ENCODE measurements around the gene YY1.
"Not testable (repeated sequence)": the region's sequence is repeated elsewhere in the genome, so short reads cannot be mapped to it uniquely, and the experiment has no call there.

The YY1 gene

DNA sequence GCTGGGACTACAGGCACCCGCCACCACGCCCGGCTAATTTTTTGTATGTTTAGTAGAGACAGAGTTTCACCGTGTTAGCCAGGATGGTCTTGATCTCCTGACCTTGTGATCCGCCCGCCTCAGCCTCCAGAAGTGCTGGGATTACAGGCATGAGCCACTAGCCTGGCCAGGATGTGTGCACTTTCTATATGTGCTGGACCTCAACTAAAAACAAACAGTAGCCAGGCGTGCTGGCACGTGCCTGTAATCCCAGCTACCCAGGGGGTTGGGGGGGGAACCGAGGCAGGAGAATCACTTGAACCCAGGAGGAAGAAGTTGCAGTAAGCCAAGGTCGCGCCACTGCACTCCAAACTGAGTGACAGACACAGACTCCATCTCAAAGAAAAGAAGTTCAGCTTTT, 57.8 kb downstream of the YY1 start:
- not testable (repeated sequence) for DNase-seq (ENCODE audit: low read depth)

DNA sequence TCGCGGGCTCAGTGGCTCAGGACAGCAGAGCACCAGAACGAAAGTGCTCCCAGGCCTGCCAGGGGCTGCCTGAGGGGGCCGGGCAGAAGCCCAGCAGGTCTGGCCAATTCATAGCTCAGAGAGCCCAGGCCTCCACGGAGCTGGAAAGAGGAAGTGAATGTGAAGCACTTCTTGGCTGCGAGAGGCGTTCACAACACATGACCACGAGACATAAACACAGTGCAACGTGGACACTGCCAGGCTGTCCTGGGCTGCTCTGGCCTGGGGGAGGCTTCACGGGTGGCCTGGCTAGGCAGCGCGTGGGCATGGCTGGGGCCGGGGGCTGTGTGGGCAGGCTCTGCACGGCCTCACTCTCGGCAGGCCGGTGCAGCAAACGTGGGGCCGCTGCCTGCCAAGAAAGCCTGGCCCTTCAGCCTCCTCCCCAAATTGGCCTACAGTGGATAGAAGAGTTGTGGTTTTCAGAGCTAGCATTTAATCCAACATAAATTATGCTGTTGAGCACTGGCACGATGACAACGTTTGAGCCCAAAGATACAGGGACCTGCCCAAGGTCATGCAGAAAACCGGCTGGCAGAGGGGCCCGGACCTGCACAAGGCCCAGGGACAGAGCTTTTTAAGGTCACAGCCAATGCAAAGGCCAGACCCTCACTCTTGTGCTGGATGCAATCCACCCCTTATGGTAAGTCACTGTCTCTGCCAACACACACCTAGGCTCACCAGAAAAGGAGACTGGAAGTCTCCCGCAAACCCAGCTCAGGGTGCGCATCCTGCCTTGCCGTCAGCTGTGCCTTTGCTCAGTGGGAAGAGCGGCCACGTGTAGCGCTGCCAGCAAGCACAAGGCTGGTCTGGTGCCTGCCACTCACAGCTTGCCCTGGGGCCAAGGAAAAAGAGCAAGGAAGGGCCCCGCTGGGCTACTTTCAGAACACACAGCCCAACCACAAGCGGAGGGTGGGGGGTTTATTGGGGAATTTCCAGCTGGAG, 58.7 kb downstream of the YY1 start:
- no peak for DNase-seq (ENCODE audit: low read depth)

DNA sequence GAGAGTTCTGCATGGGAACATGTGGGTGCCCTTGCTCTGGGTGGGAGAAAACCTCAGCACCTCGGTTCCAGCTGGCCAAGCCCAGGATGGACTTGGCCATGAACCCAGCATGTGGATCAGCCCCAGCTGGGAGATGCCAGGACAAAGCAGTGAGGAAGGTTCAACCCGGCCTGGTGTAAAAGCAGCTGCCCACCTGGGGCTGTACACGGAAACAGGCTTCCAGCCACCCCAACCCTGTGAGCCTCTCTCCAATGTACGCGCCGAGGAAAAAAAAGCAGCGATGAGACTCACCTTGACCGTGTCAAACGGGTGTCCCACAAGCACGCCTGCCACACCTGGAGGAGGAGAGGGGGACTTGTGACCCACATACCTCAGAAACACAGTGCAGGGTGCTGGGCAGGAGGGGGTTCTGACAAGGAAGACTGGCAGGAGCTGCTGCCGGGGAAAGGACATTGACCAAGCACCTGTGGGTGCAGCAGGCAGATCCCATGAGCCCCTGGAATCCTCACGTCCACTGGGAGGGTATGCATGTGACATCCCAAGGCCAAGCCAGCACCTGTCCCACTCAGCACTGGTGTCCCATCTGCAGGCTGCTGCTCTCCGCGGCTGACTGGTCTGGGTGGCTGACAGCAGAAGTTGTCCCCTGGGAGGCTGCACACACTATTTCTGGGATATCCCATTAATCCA, 59.8 kb downstream of the YY1 start:
- DNase-seq (ENCODE audit: low read depth): no peak

DNA sequence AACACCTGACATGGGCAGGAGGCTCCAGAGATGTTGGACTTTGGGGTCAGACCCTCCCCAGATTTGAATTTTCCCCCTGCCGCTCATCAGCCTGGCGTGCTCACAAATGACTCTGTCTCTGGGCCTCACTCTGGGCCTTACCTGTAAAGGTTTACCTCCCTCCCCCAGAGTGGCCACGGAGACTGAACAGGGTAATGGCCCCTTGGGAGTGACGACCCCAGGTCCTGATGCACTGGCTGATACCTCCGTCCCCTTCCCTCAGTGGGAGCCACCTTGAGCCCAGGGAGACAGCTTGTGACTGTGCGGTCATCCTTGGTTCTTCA, 60.3 kb downstream of the YY1 start:
- no peak for DNase-seq (ENCODE audit: low read depth)

DNA sequence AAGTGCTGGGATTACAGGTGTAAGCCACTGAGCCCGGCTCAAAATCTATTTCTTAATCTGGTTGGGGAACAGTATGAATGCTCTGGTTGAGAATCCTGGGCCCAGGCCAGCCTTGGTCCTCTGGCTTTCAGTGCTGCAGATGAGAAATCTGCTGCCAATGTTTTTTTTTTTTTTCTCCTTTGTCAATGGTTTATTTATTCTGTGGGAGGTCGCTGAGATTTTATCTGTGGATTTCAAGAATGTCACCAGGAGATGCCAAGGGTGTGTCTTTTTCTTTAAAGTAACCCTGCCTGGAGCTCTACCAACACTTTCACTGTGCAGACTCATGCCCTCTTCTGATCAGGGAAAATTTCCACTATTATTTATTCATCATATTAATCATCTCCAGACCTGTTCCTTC, 63.7 kb downstream of the YY1 start:
- no peak for DNase-seq (ENCODE audit: low read depth)

DNA sequence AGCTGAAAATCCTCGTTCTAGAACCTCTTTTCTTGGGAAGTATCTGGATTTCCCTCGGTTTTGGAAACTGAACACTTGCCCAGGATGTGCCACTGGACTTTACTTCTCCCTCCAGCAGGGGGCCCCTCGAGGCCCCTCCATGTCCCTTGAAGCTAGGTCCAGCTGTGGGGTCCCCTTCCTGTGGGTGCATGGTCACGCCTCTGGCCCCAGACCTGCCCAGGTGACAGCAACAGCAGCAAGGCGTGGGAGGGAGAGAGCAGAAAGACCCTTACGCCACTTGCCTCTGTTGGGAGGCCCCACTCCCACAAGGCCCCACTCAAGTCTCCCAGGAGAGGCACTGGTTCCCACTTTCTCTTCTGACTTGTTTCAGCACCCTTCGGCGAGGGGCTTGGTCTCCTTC, 64.2 kb downstream of the YY1 start:
- no peak for DNase-seq (ENCODE audit: low read depth)

DNA sequence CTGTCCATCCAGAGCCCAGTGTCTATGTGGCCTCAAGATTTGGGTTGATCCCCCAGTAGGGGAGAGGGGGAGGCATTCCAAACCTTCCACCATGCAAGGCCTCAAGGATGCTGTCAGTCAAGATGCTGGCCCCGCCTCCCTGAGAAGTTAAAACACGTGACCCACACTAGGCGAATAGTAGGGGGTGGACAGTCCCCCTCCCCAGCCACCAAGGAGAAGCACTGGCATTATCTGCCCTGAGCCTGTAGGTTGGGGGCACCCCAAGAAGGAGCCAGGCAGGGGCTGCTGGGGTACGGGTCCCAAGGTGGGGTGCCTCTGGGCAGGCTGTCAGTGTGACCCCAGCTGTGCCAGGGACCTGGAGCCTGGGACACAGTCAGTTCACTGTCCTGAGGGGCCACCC, 65.0 kb downstream of the YY1 start:
- no peak for DNase-seq (ENCODE audit: low read depth)

DNA sequence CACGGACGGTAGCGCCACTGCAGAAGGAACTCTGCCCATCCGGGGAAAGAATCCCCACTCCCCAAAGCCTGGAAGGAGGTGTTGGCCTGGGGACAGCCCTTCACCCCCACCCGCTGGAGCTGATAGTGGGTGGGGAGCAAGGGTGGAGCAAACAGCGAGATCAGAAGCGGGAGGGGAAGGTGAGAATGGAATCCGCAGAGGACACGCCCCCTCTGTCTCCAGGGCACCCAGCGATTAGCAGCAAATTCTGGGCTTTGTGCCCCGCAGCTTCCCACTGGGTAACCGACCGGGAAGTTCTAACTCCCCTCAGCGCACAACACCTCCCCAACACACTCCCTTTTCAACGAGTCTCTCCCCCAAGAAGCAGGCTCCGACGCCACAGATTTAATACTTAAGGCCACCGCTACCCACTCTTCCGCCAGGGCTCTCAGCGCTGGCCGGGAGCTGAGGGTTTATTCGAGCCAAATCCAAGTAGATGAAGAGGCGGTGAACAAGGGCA, 65.9 kb downstream of the YY1 start:
- DNase-seq (ENCODE audit: low read depth): no peak

DNA sequence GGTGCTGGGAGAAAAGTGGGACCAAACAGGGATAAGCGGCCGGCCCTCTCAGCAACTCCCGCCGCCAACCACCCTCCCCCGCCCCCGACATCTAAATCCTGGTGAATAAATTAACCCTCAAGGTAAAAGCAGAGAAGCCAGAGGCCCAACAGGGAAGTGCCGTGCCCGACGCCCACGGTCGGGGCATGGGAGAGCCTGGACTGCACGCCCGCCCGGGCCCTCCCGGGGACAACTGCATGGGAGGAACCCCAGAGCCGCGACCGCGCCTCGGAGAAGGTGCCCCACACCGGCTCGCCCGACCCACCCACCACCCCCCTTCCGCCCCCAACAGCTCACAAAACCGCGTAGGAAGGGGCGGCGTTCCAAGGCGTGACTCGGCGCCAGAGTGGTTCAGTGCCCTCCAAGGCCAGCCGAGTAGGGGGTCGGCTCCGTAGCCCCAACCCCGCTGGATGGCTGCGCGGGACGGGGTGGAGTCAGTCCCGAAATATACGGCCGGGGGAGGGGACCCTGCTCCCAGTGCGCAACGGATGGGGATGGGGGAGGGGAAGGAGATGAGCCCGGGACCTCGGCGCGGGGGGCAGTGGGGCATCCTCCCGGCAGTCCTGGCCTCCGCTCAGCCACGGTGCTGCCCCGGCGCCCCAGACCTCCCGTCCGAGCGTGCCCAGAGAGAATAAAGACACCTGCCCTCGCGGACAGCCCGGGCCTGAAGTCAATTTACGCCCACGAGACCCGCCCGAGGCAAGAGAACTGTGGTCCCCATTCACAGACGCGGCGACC, 66.6 kb downstream of the YY1 start:
- DNase-seq (ENCODE audit: low read depth): peak; percentile 50

DNA sequence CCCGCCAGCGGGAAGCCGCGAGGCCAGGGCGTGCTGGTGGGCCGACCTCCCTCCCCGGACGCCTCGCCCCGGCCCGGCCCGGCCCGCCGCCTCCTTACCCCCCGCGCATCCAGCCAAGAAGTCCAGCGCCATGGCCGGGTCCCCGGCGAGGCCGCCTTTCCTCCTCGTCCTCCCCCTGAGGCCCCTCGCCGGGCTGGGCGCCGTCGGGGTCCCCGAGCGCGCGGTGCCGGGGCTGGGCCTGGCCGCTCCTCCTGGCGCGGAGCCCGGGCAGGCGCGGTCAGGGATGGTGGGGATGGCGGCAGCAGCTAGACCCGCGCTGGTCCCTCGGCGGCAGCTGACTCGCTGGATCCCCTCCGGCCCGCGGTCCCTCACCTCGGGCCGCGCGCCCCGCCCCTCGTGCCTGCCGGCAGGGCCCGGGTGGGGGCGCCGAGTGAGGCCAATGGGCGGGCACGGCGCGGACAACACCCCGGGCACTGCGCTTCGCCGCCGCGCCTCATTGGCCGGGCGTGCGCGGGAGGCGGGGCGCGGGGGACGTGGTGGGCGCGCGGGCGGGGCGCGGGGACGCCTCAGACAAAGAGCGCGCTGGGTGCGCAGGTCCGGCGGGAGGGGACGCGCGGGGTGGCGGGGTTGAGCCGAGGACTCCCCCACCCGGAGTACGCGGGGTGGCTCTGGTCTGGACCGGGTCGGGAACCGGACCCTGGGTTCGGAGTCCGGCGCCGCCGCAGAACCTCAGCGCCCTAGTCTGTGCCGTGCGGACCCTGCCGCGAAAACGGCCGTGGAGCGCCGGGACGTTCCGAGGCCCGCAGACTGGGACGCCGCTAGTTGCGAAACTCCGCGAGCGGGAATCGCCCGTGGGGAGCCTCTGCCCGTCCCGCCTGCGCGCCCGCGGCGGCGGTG, 67.4 kb downstream of the YY1 start, which contains the start of gene SLC25A29:
Gene SLC25A29, minus strand, starts transcription at position 344 of the 897 bp plus-strand sequence. Its CDS starts 212 bp downstream, at position 132.
- peak; percentile 70 for DNase-seq (ENCODE audit: low read depth)

DNA sequence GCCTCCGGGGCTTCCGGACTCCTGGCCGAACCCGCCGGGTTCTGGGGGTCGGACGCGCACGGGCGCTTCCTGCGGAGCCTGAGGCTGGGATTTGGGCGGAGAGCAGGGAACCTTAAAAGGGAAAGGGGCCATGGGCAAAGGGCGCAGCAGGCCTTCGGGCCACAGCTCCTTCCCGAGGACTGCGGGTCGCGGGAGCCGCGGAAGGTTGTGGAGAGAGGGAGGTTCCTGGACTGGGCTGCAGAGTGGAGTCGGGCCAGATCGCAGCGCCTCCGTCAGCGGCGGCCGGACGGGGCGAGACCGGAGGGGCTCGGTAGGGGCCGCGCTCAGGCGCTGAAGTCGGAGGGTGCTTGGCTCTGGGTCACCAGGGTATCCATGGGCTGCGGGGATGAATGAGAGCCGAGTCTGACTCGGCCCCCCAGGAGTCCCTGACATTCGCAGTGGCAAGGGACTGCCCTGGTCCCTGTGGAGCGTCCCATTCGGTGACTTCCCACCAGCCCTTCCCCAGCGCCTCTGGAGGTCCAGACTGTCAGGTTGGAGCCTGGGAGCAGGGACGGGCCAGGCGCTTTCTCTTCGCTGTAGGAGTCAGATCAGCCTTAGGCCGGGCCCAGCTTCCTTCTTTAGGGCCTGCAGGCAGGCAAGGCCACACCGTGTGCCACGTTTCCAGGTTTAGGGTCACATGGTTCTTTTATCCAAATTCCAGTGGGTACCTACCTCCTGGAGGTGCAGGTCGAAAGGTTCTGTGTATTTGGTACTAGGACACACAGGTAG, 68.2 kb downstream of the YY1 start:
- no peak for DNase-seq (ENCODE audit: low read depth)

DNA sequence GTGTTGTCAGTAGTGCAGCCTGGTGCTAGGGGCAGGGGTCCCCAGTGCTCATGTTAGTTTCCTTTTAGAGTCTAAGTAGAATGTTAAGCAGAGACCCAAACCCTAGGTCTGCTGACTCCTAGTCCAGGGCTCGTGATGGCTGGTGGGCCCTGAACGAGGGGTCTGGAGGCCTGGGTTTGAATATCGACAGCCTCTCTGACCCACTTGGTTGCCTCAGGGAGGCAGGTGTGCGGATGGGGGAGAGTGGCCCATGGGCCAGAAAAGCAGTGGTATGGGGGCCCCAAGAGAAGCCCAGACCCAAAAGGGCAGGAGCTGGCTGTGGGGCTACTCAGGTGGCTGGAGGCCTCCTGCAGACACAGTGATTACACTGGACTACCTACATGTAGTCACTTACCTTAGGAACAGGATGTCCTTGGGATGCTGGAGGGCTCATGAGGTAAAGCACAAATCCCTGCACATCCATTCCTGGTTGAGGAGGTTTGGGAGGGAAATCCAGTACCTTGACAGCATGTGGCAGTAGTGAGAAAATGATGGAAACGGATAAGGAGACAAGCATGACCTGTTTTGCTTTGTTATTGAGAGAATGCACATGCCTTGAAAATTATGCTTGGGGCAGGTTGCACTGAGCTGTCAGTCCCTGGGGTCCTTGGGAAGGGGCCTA, 69.0 kb downstream of the YY1 start:
- DNase-seq (ENCODE audit: low read depth): no peak

DNA sequence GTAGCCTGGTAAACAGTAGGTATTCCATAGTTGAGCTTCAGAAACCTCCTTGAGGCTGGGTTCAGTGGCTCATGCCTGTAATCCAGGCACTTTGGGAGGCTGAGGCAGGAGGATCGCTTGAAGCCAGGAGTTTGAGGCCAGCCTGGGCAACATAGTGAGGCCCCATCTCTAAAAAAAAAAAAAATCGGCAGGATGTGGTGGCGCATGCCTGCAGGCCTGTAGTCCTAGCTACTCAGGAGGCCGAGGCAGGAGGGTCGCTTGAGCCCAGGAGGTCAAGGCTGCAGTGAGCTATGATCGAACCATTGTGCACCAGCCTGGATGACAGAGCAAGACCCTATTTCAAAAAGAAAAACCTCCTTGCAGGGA, 69.5 kb downstream of the YY1 start:
- DNase-seq (ENCODE audit: low read depth): not testable (repeated sequence)

DNA sequence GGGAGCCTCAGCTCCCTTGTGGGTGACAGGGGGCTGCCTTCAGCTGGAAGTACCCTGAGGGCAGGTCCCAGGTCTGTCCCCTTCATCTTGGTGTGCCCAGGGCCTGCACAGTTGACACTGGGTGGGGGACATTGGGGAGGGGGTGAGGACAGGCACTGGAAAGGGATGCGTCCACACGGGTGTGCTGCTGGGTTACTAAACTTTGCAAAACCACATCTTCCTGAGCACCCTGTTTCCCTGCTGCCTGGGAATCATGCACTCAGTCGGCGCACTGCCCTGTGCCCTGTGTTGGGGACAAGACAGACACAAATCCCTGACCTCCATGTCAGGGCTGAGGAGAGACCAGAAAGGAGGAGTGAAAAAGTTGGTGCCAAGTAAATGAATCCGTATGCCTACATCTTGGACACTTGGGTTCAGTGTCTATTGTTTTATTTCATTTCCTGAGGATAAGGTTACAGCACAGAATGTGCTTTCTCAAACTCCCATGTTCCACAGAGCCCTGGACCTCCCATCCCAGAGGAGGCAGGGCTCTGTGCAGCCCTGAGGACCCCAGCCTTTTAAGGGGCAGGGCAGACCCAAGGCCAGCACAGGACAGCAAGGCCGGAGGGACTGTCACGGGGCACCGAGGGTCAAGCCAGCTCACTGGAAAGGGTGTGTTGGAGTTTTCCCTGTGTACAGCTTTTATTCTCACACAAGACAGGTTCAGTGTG, 70.2 kb downstream of the YY1 start:
- DNase-seq (ENCODE audit: low read depth): no peak

DNA sequence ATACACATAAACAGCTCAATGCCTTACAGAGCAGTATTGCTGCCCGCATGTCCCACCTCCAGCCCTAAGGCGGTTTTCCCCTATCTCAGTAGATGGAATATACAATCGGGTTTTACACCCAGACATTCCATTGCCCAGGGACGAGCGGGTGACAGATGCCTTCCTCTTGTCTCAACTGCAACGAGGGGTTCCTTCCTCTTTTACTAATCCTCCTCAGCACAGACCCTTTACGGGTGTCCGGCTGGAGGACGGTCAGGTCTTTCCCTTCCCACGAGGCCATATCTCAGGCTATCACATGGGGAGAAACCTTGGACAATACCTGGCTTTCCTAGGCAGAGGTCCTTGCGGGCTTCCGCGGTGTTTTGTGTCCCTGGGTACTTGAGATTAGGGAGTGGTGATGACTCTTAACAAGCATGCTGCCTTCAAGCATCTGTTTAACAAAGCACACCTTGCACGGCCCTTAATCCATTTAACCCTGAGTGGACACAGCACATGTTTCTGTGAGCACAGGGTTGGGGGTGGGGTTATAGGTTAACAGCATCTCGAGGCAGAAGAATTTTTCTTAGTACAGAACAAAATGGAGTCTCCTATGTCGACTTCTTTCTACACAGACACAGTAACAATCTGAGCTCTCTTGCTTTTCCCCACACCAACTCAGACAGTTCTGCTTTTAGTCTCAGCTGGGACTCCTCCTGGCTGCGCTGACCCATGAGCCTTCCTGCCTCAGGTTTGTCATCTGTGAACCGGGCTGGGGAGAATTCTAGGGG, 73.3 kb downstream of the YY1 start:
- not testable (repeated sequence) for DNase-seq (ENCODE audit: low read depth)

DNA sequence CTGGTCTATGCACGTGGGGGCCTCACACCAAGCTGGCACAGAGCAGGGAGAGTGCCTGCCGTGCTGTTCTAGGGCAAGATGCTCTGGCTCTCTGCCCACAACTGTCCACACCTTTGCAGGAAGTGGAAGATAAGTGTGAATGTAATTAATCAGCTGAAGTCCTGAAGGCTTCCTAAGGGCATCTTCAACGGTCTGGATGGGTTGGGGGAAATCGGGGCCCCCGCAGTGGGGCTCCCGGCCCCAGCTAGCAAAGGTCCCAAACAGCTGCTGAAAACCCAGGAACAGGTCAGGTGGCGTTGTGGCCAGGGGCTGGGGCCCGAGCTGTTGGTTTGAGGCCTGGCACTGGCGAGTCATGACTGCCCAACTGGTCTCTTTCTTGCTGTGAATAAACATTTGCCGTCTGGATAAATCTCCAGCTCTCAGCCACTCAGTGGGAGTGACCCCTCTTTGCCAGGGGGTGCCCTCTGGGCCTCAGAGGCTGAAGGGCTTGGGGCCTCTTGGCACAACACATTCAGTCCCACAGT, 74.0 kb downstream of the YY1 start:
- DNase-seq (ENCODE audit: low read depth): no peak

DNA sequence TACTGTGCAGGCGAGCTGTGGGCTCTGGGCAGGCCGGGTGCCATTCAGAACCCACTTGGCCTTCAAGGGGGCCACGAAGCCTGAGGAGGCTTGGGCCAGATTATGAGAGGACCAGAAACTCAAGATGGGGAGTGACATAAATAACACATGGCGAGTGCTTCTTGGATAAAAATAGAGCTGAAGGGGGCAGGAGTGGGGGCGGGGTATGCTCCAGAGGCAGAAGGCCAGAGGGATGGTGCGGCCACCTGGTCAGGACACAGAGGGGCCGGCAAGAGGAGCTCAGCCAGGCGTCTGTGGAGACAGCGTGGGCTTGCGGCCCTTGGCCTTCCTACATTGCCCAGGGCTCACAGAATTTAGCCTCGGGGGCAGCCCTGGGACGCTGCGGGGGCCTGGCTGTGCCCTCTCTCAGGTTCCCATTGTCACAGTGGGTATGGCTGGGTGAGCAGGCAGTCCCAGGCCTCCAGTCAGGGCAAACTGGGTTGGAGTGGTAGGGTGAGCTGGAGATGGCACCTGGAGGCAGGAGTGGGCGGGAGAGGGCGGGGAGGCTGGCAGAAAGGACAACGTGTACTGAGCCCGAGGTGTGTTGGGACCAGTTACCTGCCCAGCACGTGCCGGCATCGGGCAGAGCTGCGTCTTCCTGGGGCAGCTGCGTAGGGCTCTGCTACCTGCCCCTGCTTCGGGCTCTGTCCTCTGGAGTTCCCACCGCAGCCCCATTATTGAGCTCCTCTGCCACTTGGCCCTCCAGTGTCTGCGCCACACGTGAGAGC, 74.7 kb downstream of the YY1 start:
- no peak for DNase-seq (ENCODE audit: low read depth)

DNA sequence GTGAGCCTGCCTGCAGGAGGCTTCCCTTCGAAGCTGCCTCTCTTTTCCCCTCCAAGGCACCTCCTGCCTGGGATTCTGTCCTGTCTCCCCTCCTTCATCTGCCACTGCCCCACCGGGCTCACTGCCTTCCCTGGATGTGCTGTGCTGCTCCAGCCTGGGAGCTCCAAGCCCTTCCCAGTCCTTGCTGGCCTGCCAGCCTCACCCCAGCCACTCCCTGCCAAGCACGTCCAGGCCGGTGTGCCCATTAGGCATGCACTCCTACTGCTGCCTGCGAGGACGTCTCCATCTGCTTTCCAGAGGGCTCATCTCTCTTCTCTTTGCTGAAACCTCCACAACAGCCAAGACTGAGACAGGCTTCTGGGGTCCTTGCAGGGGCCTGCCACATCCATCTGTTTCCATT, 75.8 kb downstream of the YY1 start:
- DNase-seq (ENCODE audit: low read depth): no peak
